ENCODE results near the gene RTN4. TPM values are rescaled to one million over a fixed set of nuclear protein-coding genes. Genes with fewer than 3 reads are reported as not detected.

RTN4 gene
- total RNA-seq, 4 donors from 2014 or later, result 249 to 292 (median 276) TPM

DNA sequence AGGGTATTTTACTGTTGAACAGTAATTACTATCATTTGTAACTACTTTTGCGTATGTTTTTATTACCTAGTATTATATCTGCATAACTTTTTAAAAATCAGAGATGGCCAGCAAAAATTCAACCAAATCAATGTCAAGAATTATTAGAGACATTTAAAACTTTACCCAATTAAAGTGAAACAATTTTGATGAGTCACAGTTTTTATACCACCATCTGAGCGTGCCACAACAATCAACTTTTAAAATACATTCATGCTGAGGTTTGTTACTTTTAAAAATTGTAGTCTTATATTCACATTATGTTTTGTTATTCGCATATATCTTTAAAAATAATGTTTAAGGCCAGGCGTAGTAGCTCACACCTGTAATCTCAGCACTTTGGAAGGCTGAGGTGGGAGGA lies 114.9 kb downstream of the RTN4 start:
- intact Hi-C loops (cut with DNase I; ENCODE audit: low total_unique reads), result no loop called here
- no peak overlapping the region for H3K4me3 ChIP-seq (ENCODE audit: low read depth, poor library complexity, severe bottlenecking)
- no peak for DNase-seq (ENCODE audit: low spot score in 2 of 2)
- 80 to 88% methylated on average over 4 of the region's 4 CpGs for WGBS, 2 donors
- TF ChIP-seq, protein P1, sequence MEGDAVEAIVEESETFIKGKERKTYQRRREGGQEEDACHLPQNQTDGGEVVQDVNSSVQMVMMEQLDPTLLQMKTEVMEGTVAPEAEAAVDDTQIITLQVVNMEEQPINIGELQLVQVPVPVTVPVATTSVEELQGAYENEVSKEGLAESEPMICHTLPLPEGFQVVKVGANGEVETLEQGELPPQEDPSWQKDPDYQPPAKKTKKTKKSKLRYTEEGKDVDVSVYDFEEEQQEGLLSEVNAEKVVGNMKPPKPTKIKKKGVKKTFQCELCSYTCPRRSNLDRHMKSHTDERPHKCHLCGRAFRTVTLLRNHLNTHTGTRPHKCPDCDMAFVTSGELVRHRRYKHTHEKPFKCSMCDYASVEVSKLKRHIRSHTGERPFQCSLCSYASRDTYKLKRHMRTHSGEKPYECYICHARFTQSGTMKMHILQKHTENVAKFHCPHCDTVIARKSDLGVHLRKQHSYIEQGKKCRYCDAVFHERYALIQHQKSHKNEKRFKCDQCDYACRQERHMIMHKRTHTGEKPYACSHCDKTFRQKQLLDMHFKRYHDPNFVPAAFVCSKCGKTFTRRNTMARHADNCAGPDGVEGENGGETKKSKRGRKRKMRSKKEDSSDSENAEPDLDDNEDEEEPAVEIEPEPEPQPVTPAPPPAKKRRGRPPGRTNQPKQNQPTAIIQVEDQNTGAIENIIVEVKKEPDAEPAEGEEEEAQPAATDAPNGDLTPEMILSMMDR (IDR thresholded peaks at IDR 0.05), result no peak
- no peak for TF ChIP-seq POLR2A (IDR thresholded peaks at IDR 0.05)

DNA sequence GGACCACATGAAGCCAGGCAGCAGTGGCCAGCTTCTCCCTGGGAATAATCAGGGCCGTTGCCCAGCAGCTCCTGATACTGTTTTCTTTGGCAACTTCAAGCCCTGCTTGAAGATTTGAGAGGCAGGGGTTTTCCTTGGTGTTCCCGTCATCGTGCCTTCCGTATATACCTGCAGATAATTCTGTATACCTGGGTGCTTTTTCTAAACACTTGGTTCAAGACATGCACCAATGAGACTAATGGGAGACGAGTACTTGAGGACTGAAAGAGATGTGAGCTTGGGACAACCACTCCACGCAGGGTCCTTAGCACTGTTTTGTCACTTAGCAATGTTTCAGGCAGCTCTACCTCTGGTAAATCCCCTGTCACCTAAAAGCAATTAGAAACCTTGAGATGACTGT lies 118.8 kb downstream of the RTN4 start:
- intact Hi-C loops (cut with DNase I; ENCODE audit: low total_unique reads), result no loop called here
- no peak overlapping the region for H3K4me3 ChIP-seq (ENCODE audit: low read depth, poor library complexity, severe bottlenecking)
- DNase-seq (ENCODE audit: low spot score in 2 of 2), result no peak
- TF ChIP-seq, protein P1 (IDR thresholded peaks at IDR 0.05), result no peak
- no peak for TF ChIP-seq POLR2A (IDR thresholded peaks at IDR 0.05)
- 92 to 93% methylated on average over 6 of the region's 6 CpGs for WGBS, 2 donors

DNA sequence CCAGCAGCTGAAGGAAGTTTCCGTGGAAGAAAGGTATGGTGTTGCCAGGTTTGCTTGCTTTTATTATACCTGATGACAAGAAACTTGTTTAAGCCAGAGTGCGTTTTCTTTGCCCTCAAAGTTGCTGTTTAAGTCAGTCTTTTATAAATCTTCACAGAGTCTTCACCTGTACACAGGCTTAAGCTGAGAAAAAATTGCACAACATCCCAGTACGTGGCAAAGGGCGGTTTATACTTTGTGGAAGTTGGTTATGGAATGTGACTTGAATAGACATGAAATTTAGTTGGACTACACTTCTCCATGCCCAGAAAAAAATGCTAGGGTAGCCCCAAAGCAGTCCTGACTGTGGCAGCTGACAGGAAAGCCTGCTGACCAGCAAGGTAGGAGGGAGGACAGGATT lies 121.5 kb downstream of the RTN4 start:
- intact Hi-C loops (cut with DNase I; ENCODE audit: low total_unique reads), result no loop called here
- no peak for TF ChIP-seq POLR2A (IDR thresholded peaks at IDR 0.05)
- TF ChIP-seq, protein P1 (IDR thresholded peaks at IDR 0.05), result no peak
- DNase-seq (ENCODE audit: low spot score in 2 of 2), result no peak
- 37 to 74% methylated on average over 4 of the region's 4 CpGs for whole genome bisulfite sequencing, 2 donors
- H3K4me3 ChIP-seq (ENCODE audit: low read depth, poor library complexity, severe bottlenecking), result no peak overlapping the region

DNA sequence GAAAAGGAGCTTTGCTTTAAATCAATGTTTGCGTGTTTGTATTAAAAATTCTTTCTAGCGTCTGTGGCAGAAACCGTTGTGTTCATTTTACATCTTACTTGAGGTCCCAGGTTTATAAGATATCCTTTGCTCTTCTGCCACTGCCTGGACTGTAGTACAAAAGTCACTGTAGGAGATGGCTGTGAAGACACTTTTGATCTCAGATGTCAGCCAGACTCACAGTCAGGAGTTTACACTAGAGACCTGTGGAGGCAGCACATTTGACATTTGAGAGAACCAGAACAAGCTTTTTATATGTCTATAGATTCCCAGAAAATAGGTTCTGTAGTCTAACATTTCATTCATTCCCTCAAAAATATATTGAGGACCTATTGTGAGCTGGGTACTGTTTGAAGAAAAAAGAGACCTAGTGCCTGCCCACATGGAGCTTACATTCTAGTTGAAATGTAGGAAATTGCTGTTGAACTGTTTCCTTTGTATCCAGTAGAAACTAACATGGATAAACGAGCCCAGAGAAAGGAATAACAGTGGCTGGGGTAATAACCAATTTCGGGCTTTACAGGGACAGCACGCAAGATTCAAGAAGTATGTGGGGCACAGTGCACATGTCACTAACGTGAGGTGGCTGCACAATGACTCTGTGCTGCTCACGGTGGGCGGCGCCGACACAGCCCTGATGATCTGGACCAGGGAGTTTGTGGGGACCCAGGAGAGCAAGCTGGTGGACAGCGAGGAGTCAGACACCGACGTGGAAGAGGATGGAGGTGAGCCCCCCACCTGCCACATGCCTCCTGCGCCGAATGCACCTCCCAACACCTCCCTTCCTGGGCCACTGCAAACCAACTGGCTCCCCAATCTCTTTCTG lies 122.3 kb downstream of the RTN4 start:
- 94% methylated on average over 16 of the region's 16 CpGs for WGBS, 2 donors
- TF ChIP-seq POLR2A (IDR thresholded peaks at IDR 0.05), result no peak
- TF ChIP-seq, protein P1 (IDR thresholded peaks at IDR 0.05), result no peak
- DNase-seq (ENCODE audit: low spot score in 2 of 2), result no peak
- no peak overlapping the region for H3K4me3 ChIP-seq (ENCODE audit: low read depth, poor library complexity, severe bottlenecking)
- intact Hi-C loops (cut with DNase I; ENCODE audit: low total_unique reads), result no loop called here

DNA sequence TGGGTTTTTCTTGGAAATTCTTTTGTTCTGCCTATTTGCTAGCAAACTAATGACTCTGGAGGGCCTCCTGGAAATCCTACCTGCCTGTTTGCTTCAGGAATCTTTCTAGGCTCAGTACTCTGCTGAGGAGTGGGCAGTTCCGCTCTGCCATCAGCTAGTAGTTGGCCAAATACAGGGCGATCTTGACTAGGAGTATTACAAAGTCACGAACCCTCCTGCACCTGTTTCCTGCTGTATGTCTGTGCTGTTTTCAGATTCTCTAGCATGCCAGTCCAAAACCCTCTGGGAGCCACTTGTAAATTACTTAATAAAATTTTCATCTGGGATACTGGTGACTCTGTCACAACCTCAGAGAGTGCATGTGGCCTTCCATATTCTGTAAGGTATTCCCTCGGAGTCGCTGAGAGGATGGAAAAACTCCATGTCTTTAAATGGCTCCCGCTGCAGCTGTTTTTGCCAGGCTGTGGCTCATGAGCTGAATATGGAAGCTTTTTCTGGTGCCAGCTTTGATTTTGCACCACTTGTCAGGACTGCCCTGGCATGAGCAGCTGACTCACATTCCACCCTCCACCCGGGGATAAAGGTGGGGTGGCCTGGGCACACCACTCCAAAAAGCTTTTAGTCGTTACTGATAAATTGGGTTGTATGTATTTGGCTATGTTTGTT lies 123.0 kb downstream of the RTN4 start:
- no peak for DNase-seq (ENCODE audit: low spot score in 2 of 2)
- intact Hi-C loops (cut with DNase I; ENCODE audit: low total_unique reads), result no loop called here
- TF ChIP-seq, protein P1 (IDR thresholded peaks at IDR 0.05), result no peak
- no peak for TF ChIP-seq POLR2A (IDR thresholded peaks at IDR 0.05)
- 76 to 81% methylated on average over 8 of the region's 8 CpGs for WGBS, 2 donors
- H3K4me3 ChIP-seq (ENCODE audit: low read depth, poor library complexity, severe bottlenecking), result no peak overlapping the region
